Activated CD4-positive, alpha-beta T cell treated with anti-CD3 and anti-CD28 coated beads for 1 hour (primary cell): ENCODE data around the gene VEGFB.

Experiments
- DNase-seq: peaks from one replicate; pipeline ENCODE4 v3.0.0-alpha.2; 2020

Gene VEGFB

DNA sequence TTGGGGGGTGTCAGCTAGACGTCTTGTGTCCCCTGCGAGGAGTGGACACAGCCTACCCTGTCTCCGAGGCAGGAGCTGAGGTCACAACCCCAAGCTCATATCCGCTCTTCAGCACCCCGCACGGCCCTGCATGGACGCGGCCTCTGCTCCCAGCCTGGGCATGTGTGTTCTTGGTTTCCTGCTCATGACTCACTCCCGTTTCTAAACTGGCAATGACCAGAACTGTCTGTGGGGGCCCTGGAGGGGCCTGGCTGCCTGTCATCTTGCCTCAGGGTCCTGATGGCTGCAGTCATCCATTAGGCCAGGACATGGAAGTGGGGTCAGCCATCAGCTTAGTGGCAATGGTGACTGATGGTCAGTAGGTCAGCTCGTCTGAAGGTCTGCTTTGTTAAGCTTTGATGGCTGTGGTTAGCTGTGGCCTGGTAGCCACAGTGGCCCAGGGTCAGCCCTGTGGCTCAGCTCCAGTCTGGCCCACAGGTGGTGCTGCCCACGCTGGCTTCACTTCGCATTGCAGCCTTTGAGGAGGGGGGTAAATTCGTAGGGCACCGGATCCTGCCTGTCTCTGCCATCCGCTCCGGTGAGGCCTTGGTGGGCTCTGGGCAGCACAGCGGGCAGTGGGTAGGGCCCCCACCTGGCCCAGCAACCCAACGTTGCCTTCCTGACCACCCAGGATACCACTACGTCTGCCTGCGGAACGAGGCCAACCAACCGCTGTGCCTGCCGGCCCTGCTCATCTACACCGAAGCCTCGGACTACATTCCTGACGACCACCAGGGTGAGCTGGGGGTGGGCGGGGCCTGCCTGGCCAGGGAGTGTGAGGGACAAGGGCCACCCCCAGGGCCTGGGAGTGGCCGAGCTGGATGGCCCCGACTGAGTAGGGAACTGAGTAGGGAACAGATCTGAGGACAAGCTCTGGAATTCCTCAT is 28.9 kb downstream of the VEGFB start:
- no peak for DNase-seq

DNA sequence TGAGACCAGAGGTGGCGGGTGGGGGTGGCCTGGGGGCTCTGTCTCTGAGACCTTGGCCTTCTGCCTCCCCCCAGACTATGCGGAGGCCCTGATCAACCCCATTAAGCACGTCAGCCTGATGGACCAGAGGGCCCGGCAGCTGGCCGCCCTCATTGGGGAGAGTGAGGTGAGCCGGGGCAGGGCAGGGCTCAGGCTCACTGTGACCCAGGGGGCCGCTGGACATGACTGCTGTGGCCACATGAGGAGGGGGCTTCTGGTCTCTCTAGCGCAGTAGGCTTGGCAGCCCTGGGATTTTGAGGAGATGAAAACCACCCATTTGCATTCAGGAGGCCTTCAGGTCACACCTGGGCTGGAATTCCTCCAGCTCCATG is 29.5 kb downstream of the VEGFB start:
- DNase-seq: no peak

DNA sequence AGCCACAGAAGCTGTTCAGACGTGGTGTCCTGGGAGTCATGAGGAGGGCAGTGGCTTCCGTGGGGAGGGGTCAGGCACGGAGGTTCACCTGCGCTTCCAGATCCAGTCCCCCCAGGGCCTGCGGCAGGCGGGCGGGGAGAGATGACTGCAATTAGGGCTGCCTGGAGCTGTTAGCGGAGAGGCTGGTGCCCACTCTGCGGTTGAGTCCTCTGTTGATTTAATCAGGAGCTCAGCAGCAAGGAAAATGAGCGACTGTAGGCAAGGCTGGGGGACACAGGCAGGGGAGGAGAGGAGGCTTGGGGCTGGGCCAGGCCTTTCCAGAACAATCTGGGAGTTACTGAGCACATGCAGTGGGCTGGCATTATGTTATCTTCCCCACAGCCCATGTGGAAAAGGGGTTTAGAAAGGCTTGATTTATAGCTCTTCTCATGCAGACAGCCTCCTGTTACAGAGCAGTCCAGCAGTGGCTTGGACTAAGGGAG is 30.0 kb downstream of the VEGFB start:
- DNase-seq: no peak

DNA sequence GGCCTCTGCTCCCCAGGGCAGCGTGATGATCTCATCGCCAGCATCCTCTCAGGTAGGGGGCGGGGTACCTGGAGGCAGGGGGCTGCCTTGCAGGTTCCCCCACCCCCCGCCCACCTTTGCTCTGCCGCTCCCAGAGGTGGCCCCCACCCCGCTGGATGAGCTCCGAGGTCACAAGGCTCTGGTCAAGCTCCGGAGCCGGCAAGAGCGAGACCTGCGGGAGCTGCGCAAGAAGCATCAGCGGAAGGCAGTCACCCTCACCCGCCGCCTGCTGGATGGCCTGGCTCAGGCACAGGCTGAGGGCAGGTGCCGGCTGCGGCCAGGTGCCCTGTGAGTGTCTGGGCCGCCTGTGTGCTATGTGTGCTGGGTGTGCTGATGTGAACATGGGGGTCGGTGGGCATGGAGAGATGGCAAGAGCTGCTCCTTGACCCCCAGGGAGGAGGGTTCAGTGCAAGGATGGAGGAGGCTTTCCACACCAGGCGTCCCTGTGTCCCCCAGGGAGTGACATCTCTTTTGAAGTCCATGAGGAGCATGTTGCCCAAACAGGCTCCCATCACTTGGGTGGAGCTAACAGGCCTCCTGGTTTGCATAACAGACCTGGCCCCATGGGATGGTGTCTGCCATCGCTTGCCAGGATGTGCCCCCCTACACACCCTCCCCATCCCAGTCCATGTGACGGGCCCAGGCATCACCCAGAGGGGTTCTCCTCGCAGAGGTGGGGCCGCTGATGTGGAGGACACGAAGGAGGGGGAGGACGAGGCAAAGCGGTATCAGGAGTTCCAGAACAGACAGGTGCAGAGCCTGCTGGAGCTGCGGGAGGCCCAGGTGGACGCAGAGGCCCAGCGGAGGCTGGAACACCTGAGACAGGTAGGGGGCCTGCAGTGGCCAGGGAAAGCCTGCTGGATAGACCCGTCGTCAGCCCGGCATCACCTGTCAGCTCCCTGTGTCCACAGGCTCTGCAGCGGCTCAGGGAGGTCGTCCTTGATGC is 31.1 kb downstream of the VEGFB start:
- DNase-seq: no peak

DNA sequence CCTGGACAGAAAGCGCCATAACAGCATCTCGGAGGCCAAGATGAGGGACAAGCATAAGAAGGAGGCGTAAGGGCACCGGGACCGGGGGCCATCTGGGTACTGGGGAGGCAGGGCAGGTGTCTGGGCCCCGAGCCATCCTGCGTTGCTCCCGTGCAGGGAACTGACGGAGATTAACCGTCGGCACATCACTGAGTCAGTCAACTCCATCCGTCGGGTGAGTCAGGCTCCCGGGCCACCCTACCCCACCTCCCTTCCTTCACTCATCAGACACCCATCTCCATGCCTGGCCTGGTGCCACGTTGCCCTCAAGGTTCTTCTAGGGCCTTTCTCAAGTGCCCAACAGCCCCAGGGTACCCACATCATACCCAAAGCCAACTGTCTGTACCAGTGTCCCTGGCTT is 32.0 kb downstream of the VEGFB start:
- DNase-seq: no peak

DNA sequence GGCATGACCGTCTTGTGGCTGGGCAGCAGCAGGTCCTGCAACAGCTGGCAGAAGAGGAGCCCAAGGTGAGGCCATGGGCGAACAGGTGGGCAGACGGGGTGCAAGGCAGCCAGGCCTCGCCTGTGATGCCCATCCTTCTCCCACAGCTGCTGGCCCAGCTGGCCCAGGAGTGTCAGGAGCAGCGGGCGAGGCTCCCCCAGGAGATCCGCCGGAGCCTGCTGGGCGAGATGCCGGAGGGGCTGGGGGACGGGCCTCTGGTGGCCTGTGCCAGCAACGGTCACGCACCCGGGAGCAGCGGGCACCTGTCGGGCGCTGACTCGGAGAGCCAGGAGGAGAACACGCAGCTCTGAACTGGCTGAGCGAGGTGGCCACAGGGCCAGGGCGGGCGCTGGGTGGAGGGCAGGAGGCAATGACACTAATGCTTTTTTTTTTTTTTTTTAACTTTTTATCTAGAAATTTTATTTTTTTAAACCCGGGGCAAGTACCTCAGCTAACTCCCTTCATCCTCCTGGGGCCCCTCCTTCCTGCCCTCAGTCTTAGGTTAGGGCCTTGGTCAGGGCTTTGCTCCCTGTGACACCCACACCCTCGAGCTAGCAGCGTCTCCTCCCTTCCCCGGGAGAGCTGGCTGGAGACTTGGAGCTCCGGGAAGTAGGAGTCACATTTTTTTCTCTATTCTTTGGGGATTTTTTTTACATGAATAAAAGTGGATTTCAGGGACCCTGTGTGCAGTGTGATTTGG is 33.0 kb downstream of the VEGFB start:
- no peak for DNase-seq

DNA sequence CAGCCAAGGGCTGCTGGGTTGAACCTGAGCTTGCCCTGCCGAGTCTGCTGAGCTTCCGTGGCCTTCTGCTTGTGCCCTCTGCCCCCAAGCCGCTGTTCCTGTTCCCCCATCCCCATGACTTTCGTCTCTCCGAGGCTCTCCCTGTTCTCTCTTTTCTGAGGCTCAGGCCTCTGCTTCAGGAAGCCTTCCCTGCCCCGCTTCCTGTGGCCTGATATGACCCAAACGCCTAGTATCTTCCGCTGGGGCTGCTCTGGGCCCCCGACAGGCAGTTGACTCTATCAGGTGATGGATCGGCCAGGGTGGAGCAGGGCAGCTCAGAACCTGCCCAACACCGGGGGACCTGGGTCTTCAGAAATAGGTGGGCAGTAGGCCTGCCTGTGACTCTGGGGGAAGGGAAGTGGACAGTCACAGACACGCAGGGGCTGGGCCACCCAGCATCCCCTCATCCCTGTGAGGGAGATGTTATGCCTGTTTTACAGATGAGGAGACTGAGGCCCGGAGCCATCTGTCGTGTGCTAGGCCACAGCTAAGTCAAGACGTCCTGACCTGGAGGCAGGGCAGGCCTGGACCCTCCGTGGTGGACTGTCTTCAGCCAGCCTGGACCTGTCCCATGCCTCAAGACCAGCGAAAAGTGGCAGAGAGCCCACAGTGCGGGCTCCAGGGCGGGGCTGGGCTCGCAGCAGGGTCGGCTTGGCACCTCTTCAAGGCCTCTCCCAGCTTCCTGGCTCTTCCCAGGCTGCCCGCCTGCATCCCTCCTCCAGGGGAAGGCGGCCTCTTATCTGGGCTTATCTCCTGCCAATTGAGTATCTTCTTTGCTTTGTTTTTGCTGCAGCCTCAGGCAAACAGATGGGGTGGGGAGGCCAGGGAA is 33.9 kb downstream of the VEGFB start:
- no peak for DNase-seq

DNA sequence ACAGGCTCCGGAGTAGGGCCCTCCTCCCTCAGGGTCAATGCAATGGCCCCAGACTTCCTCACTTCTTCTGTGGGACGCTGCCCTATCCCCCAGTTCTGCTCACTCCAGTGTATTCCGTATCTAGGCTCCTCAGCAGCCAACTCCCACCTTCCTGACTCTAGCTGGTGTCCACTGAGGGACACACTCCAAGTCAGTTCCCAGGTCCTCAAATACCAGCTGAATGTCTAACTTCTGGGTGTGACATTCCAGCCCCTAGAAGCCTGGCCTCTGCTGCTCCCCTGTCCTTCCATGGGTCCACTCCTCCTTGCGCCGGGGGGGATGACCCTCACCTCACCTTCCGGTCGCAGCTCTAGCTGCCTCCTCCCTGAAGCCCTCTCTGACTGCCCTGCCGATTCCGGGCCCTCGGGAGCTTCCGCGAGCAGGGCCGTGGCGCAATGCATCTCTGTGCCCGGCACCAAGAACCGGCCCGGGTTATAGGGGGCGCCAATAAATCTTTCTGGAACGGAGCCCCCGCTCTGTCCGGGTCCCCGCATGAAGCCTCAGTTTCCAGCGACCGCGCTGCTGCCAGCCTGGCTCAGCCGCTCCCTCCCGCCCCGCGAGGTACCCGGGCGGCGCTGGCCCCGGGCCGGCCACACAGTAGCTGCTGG is 34.6 kb downstream of the VEGFB start:
- DNase-seq: peak; percentile 31

DNA sequence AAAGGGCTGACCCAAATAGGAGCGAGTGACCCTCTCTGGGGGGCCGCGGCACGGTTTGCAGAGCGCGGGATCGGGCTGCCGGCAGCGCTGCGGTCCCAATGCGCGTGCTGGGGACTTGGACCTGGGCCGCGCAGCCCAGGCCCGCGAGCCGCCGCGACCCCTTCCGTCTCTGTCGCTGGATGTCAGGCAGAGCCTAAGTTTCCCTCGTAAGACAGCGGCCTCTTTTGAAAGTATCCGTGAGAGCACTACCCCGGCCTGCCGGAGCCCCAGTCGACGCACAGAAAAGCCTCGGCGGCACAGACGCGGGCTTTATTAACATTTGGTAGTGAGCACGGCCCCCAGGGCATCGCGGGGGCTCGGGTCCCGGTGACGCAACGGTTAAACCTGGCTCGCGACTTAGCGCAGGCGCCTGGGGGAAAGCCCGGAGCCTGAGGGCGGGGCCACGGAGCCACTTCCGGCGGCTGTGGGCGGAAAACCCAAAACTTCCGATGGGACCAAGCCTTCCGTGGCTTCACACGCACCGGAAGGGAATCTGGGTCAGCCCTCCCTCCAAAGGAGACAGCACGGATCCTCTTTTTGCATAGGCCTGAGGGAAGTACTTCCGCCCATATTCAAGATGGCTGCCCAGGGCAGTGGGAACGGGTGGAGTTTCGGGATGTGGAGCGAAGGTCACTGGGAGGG is 35.3 kb downstream of the VEGFB start:
- peak; percentile 95 for DNase-seq

DNA sequence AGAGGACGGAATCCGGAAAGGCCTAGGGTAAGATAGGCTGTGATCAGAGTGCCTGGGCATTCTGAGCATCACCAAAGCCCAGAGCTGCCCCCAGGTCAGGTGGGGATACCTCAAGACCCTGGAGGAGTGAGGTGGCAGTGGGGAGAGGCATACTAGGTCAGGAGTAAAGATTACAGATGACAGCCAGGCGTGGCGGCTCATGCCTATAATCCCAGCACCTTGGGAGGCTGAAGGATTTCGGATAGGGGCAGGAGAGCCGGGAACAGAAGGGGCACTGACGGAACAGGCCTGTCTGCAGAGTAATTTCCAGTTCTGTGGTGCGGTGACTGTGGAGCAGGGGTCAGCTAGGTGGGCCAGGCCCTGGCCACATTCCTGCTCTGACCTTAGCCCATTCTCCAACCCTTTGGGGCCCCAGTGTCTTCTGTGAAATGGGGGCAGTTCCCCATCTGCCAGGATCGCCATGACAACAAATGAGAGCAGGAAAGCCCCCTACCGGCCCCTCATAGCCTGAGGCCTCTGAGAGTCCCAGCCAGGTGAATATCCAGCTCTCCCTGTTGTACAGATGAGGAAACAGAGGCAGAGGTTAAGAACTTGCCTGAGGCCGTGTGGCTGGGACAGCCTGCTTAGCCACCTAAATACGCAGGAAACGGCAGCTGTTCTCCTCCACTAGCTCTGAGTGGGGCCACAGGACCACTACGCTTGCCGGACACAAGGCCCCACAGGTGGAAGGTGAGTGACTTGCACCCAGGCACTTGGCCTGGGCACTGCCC is 40.8 kb downstream of the VEGFB start:
- no peak for DNase-seq

DNA sequence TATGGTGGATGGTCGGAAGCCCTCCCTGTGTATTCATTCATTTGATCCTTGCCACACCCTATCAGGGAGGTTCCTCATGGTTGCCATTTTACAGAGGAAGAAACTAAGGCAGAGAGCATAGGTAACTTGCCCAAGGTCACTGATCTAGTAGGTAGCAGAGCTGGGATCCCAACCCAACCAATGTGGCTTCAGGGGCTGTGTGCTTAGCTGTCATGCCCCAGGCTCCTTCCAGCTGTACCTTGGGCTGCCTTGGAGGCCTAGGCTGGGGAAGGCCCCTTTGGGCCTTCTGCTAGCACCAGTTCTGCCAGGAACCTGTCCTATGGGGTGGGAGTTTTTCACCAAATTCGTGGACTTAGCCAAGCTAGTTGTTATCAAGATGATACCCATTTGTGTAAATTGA is 41.5 kb downstream of the VEGFB start:
- no peak for DNase-seq

DNA sequence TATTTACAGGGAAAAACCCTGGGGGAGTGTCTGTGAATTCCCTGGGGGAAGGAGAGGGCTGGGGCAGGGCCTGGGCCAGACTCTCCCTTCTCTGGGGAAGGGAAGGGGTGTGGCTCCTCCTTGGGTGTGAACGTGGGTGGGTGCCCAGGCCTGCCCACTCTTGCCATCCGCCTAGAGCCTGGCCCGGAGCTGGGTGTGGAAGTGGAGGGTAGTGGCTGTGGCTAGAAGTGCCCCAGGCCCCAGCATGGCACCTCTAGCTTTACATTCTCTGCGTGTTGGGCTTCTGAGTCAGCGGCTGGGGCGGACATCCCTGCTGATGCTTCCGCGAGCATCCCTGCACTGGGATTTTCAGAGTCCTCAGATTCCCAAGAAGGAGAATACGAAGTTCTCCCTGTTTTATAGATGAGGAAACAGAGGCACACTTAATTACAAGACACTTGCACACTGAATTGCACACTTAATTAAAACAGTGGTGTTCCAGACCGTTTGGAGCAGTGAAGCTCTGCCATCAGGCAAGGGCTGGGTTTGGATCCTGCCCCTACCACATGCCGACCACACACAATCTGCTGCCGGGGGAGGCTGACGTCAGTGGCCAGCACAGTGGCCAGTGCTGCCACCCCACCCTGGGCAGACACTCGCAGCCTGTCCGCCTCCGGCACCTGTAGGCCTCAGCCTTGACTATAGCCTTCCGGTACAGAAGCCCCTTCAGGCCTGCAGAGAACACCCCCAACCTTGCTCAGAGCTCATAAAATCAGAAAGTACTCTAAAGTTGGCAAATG is 42.5 kb downstream of the VEGFB start:
- DNase-seq: no peak

DNA sequence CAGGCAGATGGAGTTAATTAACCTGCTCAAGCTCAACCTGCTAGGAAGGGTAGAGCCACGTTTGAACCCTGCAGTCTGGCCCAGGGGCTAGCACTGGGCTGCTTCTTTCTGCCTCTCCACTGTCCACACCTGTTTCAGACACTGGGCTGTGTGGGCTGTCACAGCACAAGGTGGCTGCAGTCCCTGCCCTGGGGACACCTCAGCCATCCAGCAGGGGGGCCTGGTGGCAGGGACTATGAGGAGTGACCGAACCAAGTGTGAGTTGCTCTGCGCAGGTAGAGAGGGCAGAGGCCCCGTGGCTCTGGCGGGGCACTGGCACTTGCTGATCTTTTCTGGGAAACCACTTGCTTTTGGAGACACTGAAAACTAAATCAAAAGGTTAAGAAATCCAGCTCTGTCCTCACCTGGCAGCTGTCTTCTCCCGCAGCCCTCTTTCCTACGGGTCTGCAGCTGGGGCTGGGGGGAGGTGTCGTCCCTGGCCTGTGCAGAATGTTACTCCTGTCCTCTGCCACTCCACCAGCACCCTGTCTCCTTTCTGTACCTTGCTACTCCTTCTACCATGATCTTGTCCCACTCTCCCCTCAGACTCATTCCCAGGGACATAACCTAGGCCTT is 44.3 kb downstream of the VEGFB start:
- no peak for DNase-seq

DNA sequence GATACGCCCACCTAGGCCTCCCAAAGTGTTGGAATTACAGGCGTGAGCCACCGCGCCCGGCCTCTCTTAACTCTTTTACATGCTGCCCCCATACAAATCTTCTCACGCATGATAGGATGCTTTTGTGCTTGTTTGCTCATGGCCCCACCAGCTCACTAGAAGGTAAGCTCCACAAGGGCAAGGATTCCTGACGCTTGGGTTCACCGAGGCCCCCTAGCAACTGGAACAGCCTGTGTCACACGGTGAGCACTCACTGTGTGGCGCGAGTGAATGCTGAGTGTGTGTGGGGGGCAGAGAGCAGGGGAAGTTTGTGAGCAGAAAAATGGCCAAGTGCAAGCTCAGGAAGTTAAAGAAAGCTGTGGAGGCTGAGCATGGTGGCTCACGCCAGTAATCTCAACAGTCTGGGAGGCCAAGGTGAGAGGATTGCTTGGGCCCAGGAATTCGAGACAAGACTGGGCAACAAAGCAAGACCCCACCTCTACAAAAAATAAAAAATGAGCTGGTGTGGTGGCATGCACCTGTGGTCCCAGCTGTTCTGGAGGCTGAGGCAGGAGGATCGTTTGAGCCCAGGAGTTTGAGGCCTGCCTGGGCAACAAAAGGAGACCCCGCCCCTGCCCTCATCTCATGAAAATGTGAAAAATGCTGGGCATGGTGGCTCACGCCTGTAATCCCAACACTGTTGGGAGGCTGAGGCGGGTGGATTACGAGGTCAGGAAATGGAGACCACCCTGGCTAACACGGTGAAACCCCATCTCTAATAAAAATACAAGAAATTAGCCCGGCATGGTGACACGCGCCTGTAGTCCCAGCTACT is 47.8 kb downstream of the VEGFB start:
- DNase-seq: no peak

DNA sequence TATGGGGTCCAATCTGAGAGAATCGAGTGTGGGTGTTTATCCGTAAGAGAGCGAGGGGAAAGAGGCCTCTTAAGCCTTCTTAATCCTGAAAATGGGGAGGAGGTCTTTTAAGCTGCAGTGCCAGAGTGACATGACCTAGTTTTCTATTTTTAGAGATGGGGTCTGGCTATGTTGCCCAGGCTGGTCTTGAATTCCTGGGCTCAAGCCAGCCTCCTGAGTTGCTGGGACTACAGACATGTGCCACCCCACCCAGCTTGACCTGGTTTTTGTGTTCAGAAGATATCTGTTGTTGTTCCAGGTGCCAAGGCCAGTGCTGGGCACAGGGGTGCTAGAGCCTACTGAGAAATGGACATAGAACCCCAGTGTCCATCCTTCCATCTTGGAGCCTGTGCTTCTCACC is 48.7 kb downstream of the VEGFB start:
- DNase-seq: no peak

DNA sequence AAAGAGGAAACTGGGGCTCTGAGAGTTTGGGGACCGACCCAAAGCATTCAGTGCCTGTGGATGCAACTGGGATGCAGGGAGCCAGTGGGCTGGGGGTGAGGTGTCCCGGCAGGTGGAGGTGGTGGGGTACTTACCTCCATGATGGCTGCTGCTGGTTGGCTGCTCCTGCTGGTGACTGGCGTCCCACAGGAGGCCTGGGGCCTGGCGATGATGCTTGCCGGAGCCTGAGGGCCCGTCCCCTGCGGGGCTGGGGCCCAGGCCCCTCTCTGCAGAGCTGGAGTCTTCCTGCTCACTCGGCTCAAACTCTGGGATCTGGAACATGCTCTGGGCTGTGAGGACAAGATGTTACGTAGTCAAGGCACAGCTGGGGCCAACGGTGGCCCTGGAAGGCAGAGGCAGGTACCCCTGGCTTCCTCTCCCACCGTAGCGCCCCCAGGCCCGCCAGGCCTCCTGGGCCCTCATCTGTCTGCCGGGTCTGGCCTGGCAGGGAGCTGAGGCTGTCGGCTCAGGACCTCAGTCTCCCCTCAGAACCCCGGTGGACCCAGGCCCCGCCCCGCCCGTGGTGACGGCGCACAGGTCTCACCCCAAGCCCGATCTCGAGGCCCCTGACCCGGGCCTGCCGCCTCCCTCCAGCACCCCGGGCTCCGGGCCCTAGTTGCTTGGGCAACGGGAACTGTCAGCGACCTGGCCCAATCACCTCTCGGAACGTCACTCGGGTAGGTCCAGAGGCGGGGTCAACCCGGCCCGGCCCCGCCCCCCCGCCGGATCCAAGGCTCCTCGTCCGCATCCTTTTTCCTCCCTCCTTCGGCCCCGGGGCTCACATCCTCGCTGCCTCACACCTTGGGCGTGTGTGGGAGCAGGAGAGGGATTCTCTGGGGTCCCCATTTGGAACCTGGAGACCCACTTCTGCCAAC is 49.9 kb downstream of the VEGFB start, which contains the start of gene BAD:
TSS of gene BAD (minus strand) at position 618 of the 914 bp plus-strand sequence. CDS start at position 321, 297 bp downstream.
- peak; percentile 85 for DNase-seq
